ENCODE measurements around the gene RAB40AL. TPM values are rescaled to one million over a fixed set of nuclear protein-coding genes. Genes with fewer than 3 reads are reported as not detected.

RAB40AL gene
- total RNA-seq, 1 donor from 2014 or later, result 0.13 TPM

DNA sequence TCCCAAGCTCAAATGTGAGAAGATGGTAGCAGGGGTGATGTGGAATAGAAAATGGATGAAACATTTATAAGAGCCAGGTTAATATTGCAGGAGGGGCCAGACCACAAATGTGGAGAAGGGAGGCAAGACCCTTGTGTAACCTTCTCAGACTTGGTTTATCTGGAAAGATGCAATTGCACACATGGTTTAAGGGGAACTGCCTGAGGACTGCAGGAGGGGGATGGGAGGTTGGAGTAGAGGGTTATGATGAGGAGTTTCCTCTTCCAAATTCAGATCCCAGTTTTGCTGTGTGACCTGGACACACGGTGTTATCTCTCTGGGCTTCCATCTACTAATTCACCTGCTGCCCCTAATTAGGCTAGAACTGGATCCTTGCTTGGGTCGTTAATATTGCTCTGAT lies 46.1 kb downstream of the RAB40AL start:
- no peak for DNase-seq (ENCODE audit: low read depth, low spot score)

DNA sequence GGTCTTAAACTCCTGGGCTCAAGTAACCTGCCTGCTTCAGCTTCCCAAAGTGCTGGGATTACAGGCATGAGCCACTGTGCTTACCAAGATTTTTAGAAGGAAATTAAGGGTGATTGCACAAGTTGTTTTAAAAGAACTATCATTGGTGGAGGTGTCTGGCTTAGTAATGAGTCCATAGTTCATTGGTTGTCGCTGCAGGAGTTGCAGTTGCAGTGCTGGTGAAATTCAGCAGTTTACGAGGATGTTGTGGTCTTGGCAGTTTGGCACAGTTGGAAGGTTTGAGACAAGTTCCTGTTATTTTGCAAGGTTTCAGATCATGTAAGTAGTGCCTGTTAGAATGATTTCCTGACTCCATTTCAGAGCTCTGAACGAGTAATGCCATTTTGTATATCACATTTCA lies 48.1 kb downstream of the RAB40AL start:
- no peak for DNase-seq (ENCODE audit: low read depth, low spot score)

Other genes starting within 250 kb of the RAB40AL start
- 17.6 and 27.4 TPM in 2 replicates for gene GPRASP2, start 224.8 kb upstream of the RAB40AL start, total RNA-seq
- gene GPRASP3, start 216.5 kb upstream of the RAB40AL start, total RNA-seq, result 7.6 and 11.4 TPM in 2 replicates
- 0.20 TPM in 1 of 2 replicates, not detected in the other for gene BEX1, start 126.9 kb downstream of the RAB40AL start, total RNA-seq
- gene NXF3, start 155.9 kb downstream of the RAB40AL start, total RNA-seq, result not detected in 2 replicates

Data from pulmonary artery endothelial cell (primary cell).